DND-41 (cell line): Measurements from ENCODE around the gene ULK2.

ENCODE experiments used
- ATAC-seq: fragments of 200-7000 bp; cut with Tn5 transposase; 3 replicates; pipeline ENCODE4 v1.9.1; 2021; ENCODE audit warnings: low read depth; ENCODE audit not compliant: insufficient read depth
- DNase-seq: peaks from one replicate; pipeline ENCODE4 v3.0.0-alpha.2; 2020
- H2AFZ ChIP-seq: 2 replicates; pipeline ENCODE4 v1.6.0; 2012; ENCODE audit warnings: low read depth, low read length
- H3K27ac ChIP-seq: 2 replicates; pipeline ENCODE4 v1.5.1; 2012; ENCODE audit warnings: low read length, inconsistent platforms
- H3K27me3 ChIP-seq: fragments of 200-600 bp; sonication (generic); 2 replicates; pipeline ENCODE4 v1.6.0; 2012; ENCODE audit warnings: low read length, mild to moderate bottlenecking, inconsistent platforms; ENCODE audit not compliant: insufficient read depth, poor library complexity
- H3K36me3 ChIP-seq: 2 replicates; pipeline ENCODE4 v1.5.1; 2012; ENCODE audit warnings: low read length, inconsistent platforms; ENCODE audit not compliant: insufficient read depth
- H3K4me1 ChIP-seq: 2 replicates; pipeline ENCODE4 v1.5.1; 2012; ENCODE audit warnings: mild to moderate bottlenecking, low read length; ENCODE audit not compliant: insufficient read depth
- H3K4me2 ChIP-seq: 2 replicates; pipeline ENCODE4 v1.6.0; 2012; ENCODE audit warnings: mild to moderate bottlenecking, moderate library complexity, low read length, inconsistent platforms; ENCODE audit not compliant: insufficient read depth
- H3K4me3 ChIP-seq, 2 experiments: fragments of 200-600 bp in 1 of 2; shearing (Covaris generic) in 1 of 2; 2 replicates each; pipeline ENCODE4 v1.5.1; 2012 to 2016; ENCODE audit warnings: inconsistent platforms in 2 of 2, low read length in 2 of 2, mild to moderate bottlenecking in 2 of 2, low read depth in 1 of 2, moderate library complexity in 1 of 2
- H3K79me2 ChIP-seq: 2 replicates; pipeline ENCODE4 v1.6.0; 2012; ENCODE audit warnings: low read length, inconsistent platforms; ENCODE audit not compliant: insufficient read depth
- H3K9ac ChIP-seq: 2 replicates; pipeline ENCODE4 v1.6.0; 2012; ENCODE audit warnings: low read depth, mild to moderate bottlenecking, inconsistent platforms, low read length, moderate library complexity
- H3K9me3 ChIP-seq: 2 replicates; pipeline ENCODE4 v1.5.1; 2012; ENCODE audit warnings: low read length, moderate library complexity, mild to moderate bottlenecking, inconsistent platforms; ENCODE audit not compliant: insufficient read depth, severe bottlenecking
- H4K20me1 ChIP-seq: 2 replicates; pipeline ENCODE4 v1.6.0; 2012; ENCODE audit warnings: low read length; ENCODE audit not compliant: insufficient read depth
- EZH2 ChIP-seq: IDR thresholded peaks from 3 replicates; pipeline ENCODE4 v1.6.1; 2012; ENCODE audit warnings: borderline replicate concordance, low read depth, mild to moderate bottlenecking, moderate library complexity, low read length, inconsistent platforms; ENCODE audit not compliant: severe bottlenecking
- TF ChIP-seq, protein P1 (sequence below): IDR thresholded peaks from 2 replicates; pipeline ENCODE4 v1.5.1; 2012; ENCODE audit warnings: borderline replicate concordance, low read length, moderate library complexity, mild to moderate bottlenecking; ENCODE audit not compliant: poor library complexity, severe bottlenecking; ENCODE audit errors: extremely low read depth

Gene ULK2

DNA sequence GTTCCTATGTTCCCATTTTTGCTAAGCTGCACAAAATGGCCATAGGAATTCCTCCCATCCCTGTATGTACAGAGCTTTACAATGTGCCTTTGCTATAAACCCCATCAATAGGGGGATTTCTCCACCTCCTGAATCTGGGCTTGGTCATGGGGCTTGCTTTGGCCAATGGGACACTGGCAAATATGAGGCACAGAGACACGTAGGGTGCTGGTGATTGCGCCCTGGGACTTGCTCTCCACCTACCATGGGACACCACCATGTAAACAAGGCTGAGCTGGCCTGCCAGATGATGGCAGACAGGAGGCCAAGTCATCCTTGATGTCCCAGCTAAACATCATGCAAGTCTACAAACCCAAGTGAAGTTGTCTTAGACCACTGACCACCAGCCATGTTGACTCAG lies 104.3 kb downstream of the ULK2 start:
- no peaks in the 10 kb centered on the region for H3K27me3 ChIP-seq
- H3K36me3 ChIP-seq, result no peaks in the 10 kb centered on the region
- no peak for ATAC-seq
- H3K9me3 ChIP-seq, result no peaks in the 10 kb centered on the region
- DNase-seq, result no peak
- H2AFZ ChIP-seq, result no peak overlapping the region
- no peaks in the 10 kb centered on the region for H3K4me1 ChIP-seq
- no peak overlapping the region for H3K27ac ChIP-seq
- H4K20me1 ChIP-seq, result no peaks in the 10 kb centered on the region; the same call in 1 of the 2 replicates
- TF ChIP-seq EZH2, result no peak
- TF ChIP-seq, protein P1, sequence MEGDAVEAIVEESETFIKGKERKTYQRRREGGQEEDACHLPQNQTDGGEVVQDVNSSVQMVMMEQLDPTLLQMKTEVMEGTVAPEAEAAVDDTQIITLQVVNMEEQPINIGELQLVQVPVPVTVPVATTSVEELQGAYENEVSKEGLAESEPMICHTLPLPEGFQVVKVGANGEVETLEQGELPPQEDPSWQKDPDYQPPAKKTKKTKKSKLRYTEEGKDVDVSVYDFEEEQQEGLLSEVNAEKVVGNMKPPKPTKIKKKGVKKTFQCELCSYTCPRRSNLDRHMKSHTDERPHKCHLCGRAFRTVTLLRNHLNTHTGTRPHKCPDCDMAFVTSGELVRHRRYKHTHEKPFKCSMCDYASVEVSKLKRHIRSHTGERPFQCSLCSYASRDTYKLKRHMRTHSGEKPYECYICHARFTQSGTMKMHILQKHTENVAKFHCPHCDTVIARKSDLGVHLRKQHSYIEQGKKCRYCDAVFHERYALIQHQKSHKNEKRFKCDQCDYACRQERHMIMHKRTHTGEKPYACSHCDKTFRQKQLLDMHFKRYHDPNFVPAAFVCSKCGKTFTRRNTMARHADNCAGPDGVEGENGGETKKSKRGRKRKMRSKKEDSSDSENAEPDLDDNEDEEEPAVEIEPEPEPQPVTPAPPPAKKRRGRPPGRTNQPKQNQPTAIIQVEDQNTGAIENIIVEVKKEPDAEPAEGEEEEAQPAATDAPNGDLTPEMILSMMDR, result no peak
- H3K79me2 ChIP-seq, result no peaks in the 10 kb centered on the region
- H3K4me3 ChIP-seq, result no peak overlapping the region
- H3K4me2 ChIP-seq, result no peak overlapping the region
- no peak overlapping the region for H3K9ac ChIP-seq

DNA sequence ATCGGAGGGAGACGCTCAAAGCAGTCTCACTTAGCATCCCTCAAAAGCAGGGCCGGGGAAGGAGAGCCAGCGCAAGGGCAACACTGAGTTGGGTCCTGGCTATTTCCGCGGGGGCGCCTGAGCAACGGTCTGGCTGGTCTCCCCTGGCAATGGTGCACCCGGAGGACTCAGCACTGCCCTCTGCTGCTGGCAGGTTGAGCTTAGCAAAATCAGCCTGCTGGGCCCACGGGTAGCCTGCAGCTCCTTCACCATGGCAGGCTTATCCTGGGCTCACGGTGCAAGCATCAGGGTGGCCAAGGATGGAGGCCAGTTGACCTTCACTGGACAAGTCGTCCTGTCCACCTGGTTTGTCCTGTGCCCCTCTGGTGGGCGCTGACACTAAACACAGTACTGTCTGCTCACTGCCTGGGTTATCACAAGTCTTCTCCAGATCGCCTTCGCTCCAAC lies 105.2 kb downstream of the ULK2 start:
- TF ChIP-seq EZH2, result no peak
- TF ChIP-seq, protein P1, result peak; percentile 75
- DNase-seq (peak; percentile 48), ATAC-seq (peak; percentile 62; the same call in 2 of the 3 replicates)
- H4K20me1 ChIP-seq, result no peaks in the 10 kb centered on the region; the same call in 1 of the 2 replicates
- H3K79me2 ChIP-seq, result no peaks in the 10 kb centered on the region
- no peak overlapping the region for H3K9ac ChIP-seq
- H3K4me1 ChIP-seq, result no peaks in the 10 kb centered on the region
- H3K9me3 ChIP-seq, result no peaks in the 10 kb centered on the region
- no peak overlapping the region for H3K4me3 ChIP-seq
- H3K36me3 ChIP-seq, result no peaks in the 10 kb centered on the region
- no peak overlapping the region for H3K27ac ChIP-seq
- H2AFZ ChIP-seq, result no peak overlapping the region
- no peaks in the 10 kb centered on the region for H3K27me3 ChIP-seq
- no peak overlapping the region for H3K4me2 ChIP-seq

DNA sequence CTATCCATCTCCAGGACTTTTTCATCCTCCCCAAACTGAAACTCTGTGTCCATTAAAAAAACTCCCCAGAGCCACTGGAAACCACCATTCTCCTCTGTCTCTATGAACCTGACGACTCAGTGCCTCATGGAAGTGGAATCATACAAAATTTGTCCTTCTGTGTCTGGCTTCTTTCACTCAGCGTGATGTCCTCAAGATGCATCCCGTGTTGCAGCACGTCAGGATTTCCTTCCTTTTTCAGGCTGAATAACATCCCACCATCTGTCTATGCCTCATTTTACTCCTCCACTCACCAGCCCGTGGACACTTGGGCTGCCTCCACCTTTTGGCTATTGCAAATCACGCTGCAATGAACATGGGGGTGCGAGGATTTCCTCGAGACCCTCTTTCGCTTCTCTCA lies 107.0 kb downstream of the ULK2 start:
- H3K4me1 ChIP-seq, result no peaks in the 10 kb centered on the region
- no peaks in the 10 kb centered on the region for H3K79me2 ChIP-seq
- no peak for DNase-seq
- H3K9me3 ChIP-seq, result no peaks in the 10 kb centered on the region
- no peaks in the 10 kb centered on the region for H3K27me3 ChIP-seq
- H3K4me3 ChIP-seq, result no peak overlapping the region
- TF ChIP-seq, protein P1, result no peak
- TF ChIP-seq EZH2, result no peak
- H3K36me3 ChIP-seq, result no peaks in the 10 kb centered on the region
- no peak overlapping the region for H3K9ac ChIP-seq
- no peak overlapping the region for H2AFZ ChIP-seq
- H3K4me2 ChIP-seq, result no peak overlapping the region
- no peaks in the 10 kb centered on the region for H4K20me1 ChIP-seq
- no peak for ATAC-seq
- H3K27ac ChIP-seq, result no peak overlapping the region
